SK-N-SH (cell line): Measurements from ENCODE around the gene KCNAB1.

ENCODE experiments used
- CTCF ChIP-seq: fragments of 200-600 bp; sonication (generic); IDR thresholded peaks from 2 replicates; pipeline ENCODE4 v1.6.1; 2017; ENCODE audit warnings: antibody characterized with exemption, mild to moderate bottlenecking, moderate library complexity
- GATA2 ChIP-seq: sonication (generic); formaldehyde crosslinking; IDR thresholded peaks from 2 replicates; pipeline ENCODE4 v1.5.0; 2020; ENCODE audit warnings: mild to moderate bottlenecking, missing genetic modification reagents
- MXI1 ChIP-seq: IDR thresholded peaks from 2 replicates; pipeline ENCODE4 v1.6.1; 2012; ENCODE audit warnings: mild to moderate bottlenecking, low read depth, low read length, improper control_type of control experiment
- NRF1 ChIP-seq: IDR thresholded peaks from 2 replicates; pipeline ENCODE4 v1.6.1; 2012; ENCODE audit warnings: low read depth, mild to moderate bottlenecking, low read length
- RFX5 ChIP-seq: IDR thresholded peaks from 2 replicates; pipeline ENCODE4 v1.6.1; 2012; ENCODE audit warnings: mild to moderate bottlenecking, improper control_type of control experiment, low read length
- RXRA ChIP-seq: IDR thresholded peaks from 2 replicates; pipeline ENCODE4 v1.4.0; 2012; ENCODE audit warnings: low read depth, mild to moderate bottlenecking, borderline replicate concordance
- SIN3A ChIP-seq: IDR thresholded peaks from 2 replicates; pipeline ENCODE4 v1.6.1; 2012; ENCODE audit warnings: low read depth, mild to moderate bottlenecking, low read length, moderate library complexity, borderline replicate concordance
- TAF1 ChIP-seq: IDR thresholded peaks from 2 replicates; pipeline ENCODE4 v1.6.1; 2012; ENCODE audit warnings: low read depth, mild to moderate bottlenecking, low read length, moderate library complexity, borderline replicate concordance

GRCh38 chr3:156293566-156293965, 173.2 kb downstream of the KCNAB1 start:
- no peak for TF ChIP-seq CTCF
- no peak for TF ChIP-seq RFX5
- TF ChIP-seq GATA2 (CRISPR knock-in tag), result no peak
- no peak for TF ChIP-seq TAF1
- no peak for TF ChIP-seq RXRA
- no peak for TF ChIP-seq SIN3A
- TF ChIP-seq NRF1, result no peak
- TF ChIP-seq MXI1, result no peak
